IMR-90 (cell line): ENCODE results near the gene CUX1. TPM values are rescaled to one million over a fixed set of nuclear protein-coding genes. Genes with fewer than 3 reads are reported as not detected.

ENCODE experiments used
- ATAC-seq: fragments of 200-7000 bp; cut with Tn5 transposase; 2 replicates; pipeline ENCODE4 v1.9.1; 2020; ENCODE audit warnings: low read depth, mild to moderate bottlenecking, moderate library complexity
- BruUV-seq: library from RNA; stranded (reverse); fragments of 400-500 nt; replicated peaks from 2 replicates; lab custom pipeline; 2021; lab: Mats Ljungman, UMichigan
- CTCF ChIA-PET: fragments of 300-600 bp; formaldehyde crosslinking; extraction: SDS; loops from one replicate; lab custom pipeline; 2021; ENCODE audit warnings: antibody characterized with exemption; lab: Yijun Ruan, JAX
- POLR2A ChIA-PET: fragments of 300-600 bp; sonication (Branson Sonifier 250); formaldehyde crosslinking; loops from one replicate; lab custom pipeline; 2022; ENCODE audit warnings: antibody characterized with exemption; ENCODE audit not compliant: unreplicated experiment; lab: Charles Lee
- DNase-seq: peaks from one replicate; pipeline ENCODE4 v3.0.0; 2013
- H2AFZ ChIP-seq: replicated peaks from 2 replicates; pipeline ENCODE3; 2013; ENCODE audit warnings: low read length, mild to moderate bottlenecking; ENCODE audit not compliant: poor library complexity
- H2AK5ac ChIP-seq: 2 replicates; pipeline ENCODE4 v1.6.1; 2013; ENCODE audit warnings: low read depth, low read length, inconsistent platforms
- H2AK9ac ChIP-seq: replicated peaks from 2 replicates; pipeline ENCODE3; 2013; ENCODE audit warnings: mild to moderate bottlenecking, low read depth, low read length, moderate library complexity; ENCODE audit not compliant: poor library complexity
- H2BK120ac ChIP-seq: 2 replicates; pipeline ENCODE4 v1.6.1; 2013; ENCODE audit warnings: low read depth, low read length, inconsistent platforms
- H2BK15ac ChIP-seq: 3 replicates; pipeline ENCODE4 v1.6.1; 2013; ENCODE audit warnings: low read depth, low read length, inconsistent platforms
- H2BK20ac ChIP-seq: 2 replicates; pipeline ENCODE4 v1.6.1; 2013; ENCODE audit warnings: low read depth, mild to moderate bottlenecking, inconsistent platforms, low read length, moderate library complexity
- H2BK5ac ChIP-seq: 2 replicates; pipeline ENCODE4 v1.6.1; 2013; ENCODE audit warnings: mild to moderate bottlenecking, low read depth, low read length, inconsistent platforms; ENCODE audit not compliant: poor library complexity, severe bottlenecking
- H3K14ac ChIP-seq: replicated peaks from 2 replicates; pipeline ENCODE4 v1.6.1; 2013; ENCODE audit warnings: low read depth, low read length, inconsistent platforms
- H3K18ac ChIP-seq: 2 replicates; pipeline ENCODE4 v1.6.1; 2013; ENCODE audit warnings: low read depth, low read length, control low read depth
- H3K23ac ChIP-seq: 2 replicates; pipeline ENCODE4 v1.6.1; 2013; ENCODE audit warnings: low read depth, low read length, inconsistent platforms
- H3K27ac ChIP-seq: 2 replicates; pipeline ENCODE4 v1.5.1; 2013; ENCODE audit warnings: mild to moderate bottlenecking, control low read depth, low read length; ENCODE audit not compliant: insufficient read depth
- H3K27me3 ChIP-seq: 2 replicates; pipeline ENCODE4 v1.6.1; 2013; ENCODE audit warnings: low read length; ENCODE audit not compliant: control insufficient read depth, insufficient read depth
- H3K36me3 ChIP-seq: 2 replicates; pipeline ENCODE4 v1.6.1; 2013; ENCODE audit warnings: low read length, mixed read lengths; ENCODE audit not compliant: control insufficient read depth, insufficient read depth
- H3K4ac ChIP-seq: 2 replicates; pipeline ENCODE4 v1.6.1; 2013; ENCODE audit warnings: low read depth, low read length, inconsistent platforms
- H3K4me1 ChIP-seq: 2 replicates; pipeline ENCODE4 v1.6.1; 2013; ENCODE audit warnings: low read length, mixed read lengths; ENCODE audit not compliant: control insufficient read depth, insufficient read depth
- H3K4me2 ChIP-seq: 2 replicates; pipeline ENCODE4 v1.6.1; 2013; ENCODE audit warnings: low read depth, mild to moderate bottlenecking, control low read depth, low read length, moderate library complexity
- H3K4me3 ChIP-seq: 2 replicates; pipeline ENCODE4 v1.5.1; 2013; ENCODE audit warnings: low read depth, mild to moderate bottlenecking, control low read depth, low read length, moderate library complexity; ENCODE audit not compliant: insufficient read depth
- H3K56ac ChIP-seq: 2 replicates; pipeline ENCODE4 v1.6.1; 2013; ENCODE audit warnings: low read length, inconsistent platforms; ENCODE audit not compliant: insufficient read depth; ENCODE audit errors: extremely low read depth
- H3K79me1 ChIP-seq, 2 experiments: 2 replicates each; pipeline ENCODE4 v1.6.1; 2013; ENCODE audit warnings: low read length in 2 of 2, inconsistent platforms in 1 of 2, low read depth in 1 of 2
- H3K9ac ChIP-seq: 2 replicates; pipeline ENCODE4 v1.6.1; 2013; ENCODE audit warnings: low read depth, low read length, control low read depth
- H3K9me1 ChIP-seq: 2 replicates; pipeline ENCODE4 v1.6.1; 2013; ENCODE audit warnings: low read length, inconsistent platforms; ENCODE audit not compliant: insufficient read depth
- H3K9me3 ChIP-seq: 2 replicates; pipeline ENCODE4 v1.6.1; 2013; ENCODE audit warnings: low read length; ENCODE audit not compliant: control insufficient read depth, insufficient read depth
- H4K20me1 ChIP-seq: 2 replicates; pipeline ENCODE4 v1.6.1; 2013; ENCODE audit warnings: low read length, inconsistent platforms; ENCODE audit not compliant: insufficient read depth
- H4K5ac ChIP-seq: 2 replicates; pipeline ENCODE4 v1.6.1; 2013; ENCODE audit warnings: mild to moderate bottlenecking, low read depth, low read length, control low read depth
- H4K8ac ChIP-seq, 2 experiments: 2 replicates each; pipeline ENCODE4 v1.6.1; 2013; ENCODE audit warnings: low read depth in 2 of 2, low read length in 2 of 2, control low read depth in 1 of 2, inconsistent platforms in 1 of 2
- H4K91ac ChIP-seq: 2 replicates; pipeline ENCODE4 v1.6.1; 2013; ENCODE audit warnings: low read depth, low read length, inconsistent platforms; ENCODE audit not compliant: insufficient read depth
- BHLHE40 ChIP-seq: fragments of 150-350 bp; IDR thresholded peaks from 2 replicates; pipeline ENCODE4 v1.6.1; 2016; ENCODE audit warnings: mild to moderate bottlenecking, low read depth, low read length
- CHD1 ChIP-seq: IDR thresholded peaks from 2 replicates; pipeline ENCODE4 v1.6.1; 2012; ENCODE audit warnings: low read depth, low read length, improper control_type of control experiment
- FOS ChIP-seq: fragments of 150-350 bp; IDR thresholded peaks from 2 replicates; pipeline ENCODE4 v1.6.1; 2016; ENCODE audit warnings: low read depth, low read length
- MAFK ChIP-seq: IDR thresholded peaks from 2 replicates; pipeline ENCODE4 v1.6.1; 2012; ENCODE audit warnings: low read depth, low read length, improper control_type of control experiment
- MAZ ChIP-seq: IDR thresholded peaks from 2 replicates; pipeline ENCODE4 v1.6.1; 2012; ENCODE audit warnings: low read depth, mild to moderate bottlenecking, low read length, improper control_type of control experiment, moderate library complexity, borderline replicate concordance
- MXI1 ChIP-seq: IDR thresholded peaks from 2 replicates; pipeline ENCODE4 v1.6.1; 2012; ENCODE audit warnings: low read depth, mild to moderate bottlenecking, low read length, moderate library complexity, borderline replicate concordance
- NFE2L2 ChIP-seq: fragments of 150-350 bp; IDR thresholded peaks from 2 replicates; pipeline ENCODE4 v1.6.1; 2016; ENCODE audit warnings: low read depth, mild to moderate bottlenecking, low read length
- RAD21 ChIP-seq: IDR thresholded peaks from 2 replicates; pipeline ENCODE4 v1.6.1; 2012; ENCODE audit warnings: low read length, improper control_type of control experiment
- RCOR1 ChIP-seq: IDR thresholded peaks from 2 replicates; pipeline ENCODE4 v1.6.1; 2012; ENCODE audit warnings: mild to moderate bottlenecking, low read length, improper control_type of control experiment; ENCODE audit not compliant: insufficient replicate concordance
- RFX5 ChIP-seq: IDR thresholded peaks from 2 replicates; pipeline ENCODE4 v1.8.0; 2012; ENCODE audit warnings: low read depth, mild to moderate bottlenecking, low read length, moderate library complexity
- SMC3 ChIP-seq: fragments of 150-350 bp; IDR thresholded peaks from 2 replicates; pipeline ENCODE4 v1.6.1; 2016; ENCODE audit warnings: low read depth, mild to moderate bottlenecking, antibody characterized with exemption, low read length, moderate library complexity
- WGBS, 2 experiments: methylation state at CpG; one replicate each; pipeline versions ENCODE4 v1.1.5 to v1.1.7; 2013; ENCODE audit warnings: missing lambda C conversion rate in 2 of 2; ENCODE audit not compliant: insufficient read length in 1 of 2; ENCODE audit errors: extremely low coverage in 2 of 2; 5-methylcytosine and 5-hydroxymethylcytosine counted together
- dilution Hi-C: fragments of 300-500 bp; cut with HindIII; formaldehyde crosslinking; loops from one replicate; pipeline ENCODE4 v1.14.3; 2018; ENCODE audit warnings: low sequenced_read_pairs; ENCODE audit not compliant: unreplicated experiment
- in situ Hi-C: fragments of 300-500 bp; cut with MboI; formaldehyde crosslinking; loops from 3 replicates; pipeline ENCODE4 v1.14.3; 2019; ENCODE audit warnings: low sequenced_read_pairs, inconsistent platforms, mixed read lengths
- intact Hi-C: fragments of 100-400 bp; cut with micrococcal nuclease; formaldehyde crosslinking; loops from 2 replicates; pipeline ENCODE4 v1.10.0; 2022
- polyA plus RNA-seq, 3 experiments: library from polyadenylated mRNA; depleted of rRNA; stranded (reverse); fragments of >200 nt; gene quantifications; 2 replicates each; pipeline ENCODE4 v1.2.3, GENCODE V29; 2012; ENCODE audit warnings: low replicate concordance in 1 of 3
- total RNA-seq: library from RNA; depleted of rRNA; stranded (reverse); fragments of >200 nt; gene quantifications from 2 replicates; pipeline ENCODE4 v1.2.3, GENCODE V29; 2012
- TF ChIP-seq, protein P1 (sequence below): fragments of 150-350 bp; IDR thresholded peaks from 2 replicates; pipeline ENCODE4 v1.6.1; 2017; ENCODE audit warnings: mild to moderate bottlenecking, antibody characterized with exemption, low read length, low read depth
- TF ChIP-seq, protein P2 (sequence below): conservative IDR thresholded peaks from 2 replicates; pipeline ENCODE4 v1.5.1; 2012; ENCODE audit warnings: mild to moderate bottlenecking, low read depth, low read length, improper control_type of control experiment
- TF ChIP-seq, protein P3 (sequence below): fragments of 150-350 bp; IDR thresholded peaks from 2 replicates; pipeline ENCODE4 v1.6.1; 2016; ENCODE audit warnings: low read depth, mild to moderate bottlenecking, low read length, moderate library complexity, borderline replicate concordance

The CUX1 gene
- total and polyA plus RNA-seq, 2 of the 4 experiments (the other 2 are of a cell fraction), result 19.7 to 46.4 TPM

DNA sequence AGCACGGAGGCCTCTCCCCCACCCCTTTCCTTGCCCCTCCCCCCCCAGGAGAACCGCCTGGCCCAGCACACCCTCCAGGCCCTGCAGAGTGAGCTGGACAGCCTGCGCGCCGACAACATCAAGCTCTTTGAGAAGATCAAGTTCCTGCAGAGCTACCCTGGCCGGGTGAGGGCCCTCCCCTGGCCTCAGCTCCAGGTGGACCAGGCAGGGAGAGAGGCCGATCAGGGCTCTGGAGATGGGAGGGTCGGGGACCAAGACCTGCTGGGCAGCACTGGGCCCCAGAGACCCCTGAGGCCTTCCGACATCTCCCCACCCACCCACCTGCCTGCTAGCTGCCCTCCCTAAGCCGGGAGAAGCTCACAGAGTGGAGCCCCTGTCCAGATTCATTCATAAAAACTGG lies 460.5 kb downstream of the CUX1 start:
- intact Hi-C loops (no loop called here), in situ Hi-C loops (no loop called here), dilution Hi-C loops (no loop called here)
- H3K4me1 ChIP-seq, result peaks cover 8% of the 10 kb centered on the region
- no peak overlapping the region for H3K9ac ChIP-seq
- no peak overlapping the region for H3K4ac ChIP-seq
- H3K56ac ChIP-seq, result no peak overlapping the region
- H3K9me3 ChIP-seq, result no peaks in the 10 kb centered on the region
- H3K79me1 ChIP-seq, result no peaks in the 10 kb centered on the region
- WGBS, 2 experiments, result 87% methylated on average over 3 of the region's 10 CpGs; no CpG with 5 or more reads in 1 of the 2 experiments
- no peak overlapping the region for H3K18ac ChIP-seq
- no TSS peak for BruUV-seq
- no peak overlapping the region for H2BK5ac ChIP-seq
- H4K5ac ChIP-seq, result no peak overlapping the region
- no peaks in the 10 kb centered on the region for H3K27me3 ChIP-seq
- ATAC-seq, result no peak
- no peak for DNase-seq
- H3K4me3 ChIP-seq, result no peak overlapping the region
- no peak overlapping the region for H4K8ac ChIP-seq
- no peak overlapping the region for H3K14ac ChIP-seq
- H2AK5ac ChIP-seq, result no peak overlapping the region
- no peak overlapping the region for H3K4me2 ChIP-seq
- H3K23ac ChIP-seq, result no peak overlapping the region
- TF ChIP-seq, protein P1, sequence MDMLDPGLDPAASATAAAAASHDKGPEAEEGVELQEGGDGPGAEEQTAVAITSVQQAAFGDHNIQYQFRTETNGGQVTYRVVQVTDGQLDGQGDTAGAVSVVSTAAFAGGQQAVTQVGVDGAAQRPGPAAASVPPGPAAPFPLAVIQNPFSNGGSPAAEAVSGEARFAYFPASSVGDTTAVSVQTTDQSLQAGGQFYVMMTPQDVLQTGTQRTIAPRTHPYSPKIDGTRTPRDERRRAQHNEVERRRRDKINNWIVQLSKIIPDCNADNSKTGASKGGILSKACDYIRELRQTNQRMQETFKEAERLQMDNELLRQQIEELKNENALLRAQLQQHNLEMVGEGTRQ, result no peak
- TF ChIP-seq, protein P2, sequence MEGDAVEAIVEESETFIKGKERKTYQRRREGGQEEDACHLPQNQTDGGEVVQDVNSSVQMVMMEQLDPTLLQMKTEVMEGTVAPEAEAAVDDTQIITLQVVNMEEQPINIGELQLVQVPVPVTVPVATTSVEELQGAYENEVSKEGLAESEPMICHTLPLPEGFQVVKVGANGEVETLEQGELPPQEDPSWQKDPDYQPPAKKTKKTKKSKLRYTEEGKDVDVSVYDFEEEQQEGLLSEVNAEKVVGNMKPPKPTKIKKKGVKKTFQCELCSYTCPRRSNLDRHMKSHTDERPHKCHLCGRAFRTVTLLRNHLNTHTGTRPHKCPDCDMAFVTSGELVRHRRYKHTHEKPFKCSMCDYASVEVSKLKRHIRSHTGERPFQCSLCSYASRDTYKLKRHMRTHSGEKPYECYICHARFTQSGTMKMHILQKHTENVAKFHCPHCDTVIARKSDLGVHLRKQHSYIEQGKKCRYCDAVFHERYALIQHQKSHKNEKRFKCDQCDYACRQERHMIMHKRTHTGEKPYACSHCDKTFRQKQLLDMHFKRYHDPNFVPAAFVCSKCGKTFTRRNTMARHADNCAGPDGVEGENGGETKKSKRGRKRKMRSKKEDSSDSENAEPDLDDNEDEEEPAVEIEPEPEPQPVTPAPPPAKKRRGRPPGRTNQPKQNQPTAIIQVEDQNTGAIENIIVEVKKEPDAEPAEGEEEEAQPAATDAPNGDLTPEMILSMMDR, result no peak
- TF ChIP-seq RAD21, result no peak
- TF ChIP-seq BHLHE40, result no peak
- no peak for TF ChIP-seq FOS
- TF ChIP-seq, protein P3, sequence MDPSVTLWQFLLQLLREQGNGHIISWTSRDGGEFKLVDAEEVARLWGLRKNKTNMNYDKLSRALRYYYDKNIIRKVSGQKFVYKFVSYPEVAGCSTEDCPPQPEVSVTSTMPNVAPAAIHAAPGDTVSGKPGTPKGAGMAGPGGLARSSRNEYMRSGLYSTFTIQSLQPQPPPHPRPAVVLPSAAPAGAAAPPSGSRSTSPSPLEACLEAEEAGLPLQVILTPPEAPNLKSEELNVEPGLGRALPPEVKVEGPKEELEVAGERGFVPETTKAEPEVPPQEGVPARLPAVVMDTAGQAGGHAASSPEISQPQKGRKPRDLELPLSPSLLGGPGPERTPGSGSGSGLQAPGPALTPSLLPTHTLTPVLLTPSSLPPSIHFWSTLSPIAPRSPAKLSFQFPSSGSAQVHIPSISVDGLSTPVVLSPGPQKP, result no peak
- TF ChIP-seq MAZ, result no peak
- no peak for TF ChIP-seq RCOR1
- no peak for TF ChIP-seq RFX5
- TF ChIP-seq SMC3, result no peak
- no peak for TF ChIP-seq CHD1
- TF ChIP-seq NFE2L2, result no peak
- TF ChIP-seq MXI1, result no peak
- no peak for TF ChIP-seq MAFK
- H3K9me1 ChIP-seq, result peaks cover 4% of the 10 kb centered on the region; the same call in 1 of the 2 replicates
- no peak overlapping the region for H4K91ac ChIP-seq
- POLR2A ChIA-PET, result no interaction called here
- H2BK120ac ChIP-seq, result no peak overlapping the region
- H4K20me1 ChIP-seq, result no peaks in the 10 kb centered on the region
- H2BK15ac ChIP-seq, result no peak overlapping the region
- no peak overlapping the region for H2AK9ac ChIP-seq
- no peak overlapping the region for H3K27ac ChIP-seq
- H2AFZ ChIP-seq, result no peak overlapping the region
- no peak overlapping the region for H2BK20ac ChIP-seq
- CTCF ChIA-PET, result interaction anchor here (0.6 kb wide), 1 partner anchor 165 kb away, joined by 3 read pairs; no protein-coding TSS in a partner anchor
- no peaks in the 10 kb centered on the region for H3K36me3 ChIP-seq
